Right forelimb (tissue), 1 donor: ENCODE measurements around the gene MRPL38.
"Not testable (repeated sequence)": the region's sequence is repeated elsewhere in the genome, so short reads cannot be mapped to it uniquely, and the experiment has no call there.

Experiments used
- DNase-seq: peaks from one replicate; pipeline ENCODE4 v3.0.0-alpha.2; 2018

MRPL38 gene

DNA sequence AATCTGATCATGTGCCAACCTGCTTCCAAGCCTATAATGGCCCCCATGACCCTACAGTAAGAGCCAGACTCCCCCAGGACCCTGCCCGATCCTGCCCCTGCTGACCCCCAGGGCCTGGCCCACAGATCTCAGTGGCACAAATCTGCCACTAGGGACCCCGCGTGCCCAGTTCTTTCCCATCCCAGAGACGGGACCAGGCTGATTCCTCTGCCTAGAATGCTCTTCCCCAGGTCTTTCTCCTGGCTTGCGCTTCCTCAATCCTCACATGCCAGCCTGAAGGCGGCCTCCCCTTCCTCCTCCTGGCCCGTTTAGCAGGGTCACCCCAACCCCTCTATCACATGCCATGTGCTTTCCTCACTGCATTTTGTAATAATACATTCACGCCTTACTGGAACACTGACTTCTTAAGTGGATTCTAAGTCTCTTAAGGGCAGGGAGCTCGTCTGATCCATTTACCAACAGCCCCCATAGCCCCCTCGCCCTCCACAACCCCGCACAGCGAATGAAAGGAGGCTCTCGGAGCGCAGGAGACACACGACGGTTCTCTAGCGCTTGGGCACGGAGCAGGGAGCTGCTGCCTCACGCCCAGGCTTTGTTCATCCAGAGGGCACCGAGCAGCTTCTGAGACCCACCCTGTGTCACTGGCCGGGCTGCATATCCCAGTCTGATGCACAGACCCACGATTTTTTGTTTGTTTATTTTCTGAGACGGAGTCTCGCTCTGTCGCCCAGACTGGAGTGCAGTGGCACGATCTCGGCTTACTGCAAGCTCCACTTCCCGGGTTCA, 9.1 kb downstream of the MRPL38 start:
- DNase-seq, result no peak

DNA sequence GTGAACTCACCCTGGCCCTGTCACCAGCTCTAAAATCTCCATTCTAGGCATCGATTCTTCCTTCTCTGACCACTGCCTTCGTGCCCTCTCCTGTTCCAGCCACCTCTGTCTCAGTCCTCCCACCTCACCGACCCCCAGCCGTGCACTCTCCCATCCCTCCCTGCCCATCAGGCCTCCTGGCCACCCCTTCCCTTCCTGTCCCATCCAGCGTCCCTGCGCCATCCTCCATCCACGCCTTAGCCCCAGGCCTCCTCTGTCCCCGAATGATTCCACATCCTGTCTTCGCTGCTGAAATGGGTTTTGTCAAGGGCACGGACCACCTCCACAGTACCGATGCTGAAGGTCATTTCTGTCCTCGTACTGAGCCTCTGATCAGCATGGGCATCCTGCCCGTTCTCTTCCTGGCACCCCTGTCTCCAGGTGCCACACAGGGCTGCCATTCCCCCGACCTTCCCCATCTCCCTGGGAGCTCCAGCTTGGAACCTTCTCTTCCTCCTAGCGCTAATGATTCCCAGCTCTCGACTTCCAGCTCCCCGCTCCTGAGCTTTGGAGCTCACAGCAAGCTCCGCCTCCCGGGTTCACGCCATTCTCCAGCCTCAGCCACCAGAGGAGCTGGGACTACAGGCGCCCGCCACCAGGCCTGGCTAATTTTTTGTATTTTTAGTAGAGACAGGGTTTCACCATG, 10.5 kb downstream of the MRPL38 start:
- DNase-seq, result no peak

DNA sequence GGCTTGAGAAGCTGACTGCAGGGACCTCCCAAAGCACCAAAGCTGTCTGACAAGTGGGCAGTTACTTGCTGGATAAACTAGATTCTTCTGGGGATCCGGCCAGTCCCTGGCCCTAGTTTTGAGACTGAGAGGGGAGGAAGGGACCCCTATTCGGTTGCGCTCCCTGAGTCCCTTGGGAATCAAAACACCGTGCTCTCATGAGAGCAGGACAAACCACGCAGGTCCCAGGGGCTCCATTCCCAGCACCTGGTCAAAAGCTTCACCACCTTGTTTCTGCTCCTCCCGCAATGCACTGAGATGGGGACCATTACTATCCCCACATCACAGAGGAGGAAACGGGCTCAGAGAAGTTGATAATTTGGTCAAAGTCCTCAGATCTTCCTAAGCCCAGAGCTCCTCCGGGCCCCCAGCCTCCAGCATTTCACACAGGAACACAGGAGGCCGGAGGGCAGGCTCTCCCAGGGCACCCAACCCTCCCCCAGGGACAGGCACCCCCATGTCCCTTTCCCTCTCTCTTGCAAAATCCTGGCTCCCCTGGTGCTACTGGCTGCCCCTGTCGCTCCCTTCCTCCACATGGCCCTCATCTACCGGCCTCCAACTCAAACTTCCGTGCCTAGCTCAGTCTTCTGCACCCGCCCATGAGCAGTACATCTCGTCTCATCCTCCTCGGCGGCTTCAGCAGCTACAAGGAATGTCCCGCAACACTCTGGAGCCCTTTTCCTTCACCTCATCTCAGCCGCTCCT, 11.2 kb downstream of the MRPL38 start:
- no peak for DNase-seq

DNA sequence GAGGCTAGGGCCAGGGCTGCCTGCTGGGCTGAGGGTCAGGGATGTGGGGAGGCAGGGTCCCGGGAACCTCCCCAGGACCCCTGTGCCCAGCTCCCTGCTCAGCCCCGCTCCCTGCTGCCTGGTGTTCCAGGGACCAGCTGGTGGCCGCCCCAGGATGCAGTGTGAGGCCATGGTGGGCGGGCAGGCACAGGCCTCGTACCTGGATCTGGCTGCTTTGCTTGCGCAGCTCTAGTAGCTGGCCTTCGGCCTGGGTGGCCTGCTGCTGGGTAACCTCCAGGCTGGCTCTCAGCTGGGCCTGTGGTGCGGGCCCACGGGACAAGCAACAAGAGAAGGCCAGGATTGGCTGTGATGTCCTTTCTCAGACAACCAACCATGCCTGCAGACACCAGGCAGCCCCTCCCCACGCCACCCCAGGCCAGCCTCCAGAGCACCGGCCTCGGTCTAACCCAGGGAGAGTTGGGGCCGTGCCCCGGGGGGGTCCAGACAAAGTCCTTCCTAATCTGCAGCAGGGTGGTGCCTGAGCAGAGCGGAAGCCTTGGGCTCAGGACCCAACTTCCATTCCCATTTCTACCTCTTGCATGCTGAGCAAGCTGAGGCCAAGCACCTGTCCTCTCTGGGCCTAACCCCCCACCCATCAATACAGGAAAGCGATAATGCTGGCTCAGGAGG, 12.0 kb downstream of the MRPL38 start:
- no peak for DNase-seq

DNA sequence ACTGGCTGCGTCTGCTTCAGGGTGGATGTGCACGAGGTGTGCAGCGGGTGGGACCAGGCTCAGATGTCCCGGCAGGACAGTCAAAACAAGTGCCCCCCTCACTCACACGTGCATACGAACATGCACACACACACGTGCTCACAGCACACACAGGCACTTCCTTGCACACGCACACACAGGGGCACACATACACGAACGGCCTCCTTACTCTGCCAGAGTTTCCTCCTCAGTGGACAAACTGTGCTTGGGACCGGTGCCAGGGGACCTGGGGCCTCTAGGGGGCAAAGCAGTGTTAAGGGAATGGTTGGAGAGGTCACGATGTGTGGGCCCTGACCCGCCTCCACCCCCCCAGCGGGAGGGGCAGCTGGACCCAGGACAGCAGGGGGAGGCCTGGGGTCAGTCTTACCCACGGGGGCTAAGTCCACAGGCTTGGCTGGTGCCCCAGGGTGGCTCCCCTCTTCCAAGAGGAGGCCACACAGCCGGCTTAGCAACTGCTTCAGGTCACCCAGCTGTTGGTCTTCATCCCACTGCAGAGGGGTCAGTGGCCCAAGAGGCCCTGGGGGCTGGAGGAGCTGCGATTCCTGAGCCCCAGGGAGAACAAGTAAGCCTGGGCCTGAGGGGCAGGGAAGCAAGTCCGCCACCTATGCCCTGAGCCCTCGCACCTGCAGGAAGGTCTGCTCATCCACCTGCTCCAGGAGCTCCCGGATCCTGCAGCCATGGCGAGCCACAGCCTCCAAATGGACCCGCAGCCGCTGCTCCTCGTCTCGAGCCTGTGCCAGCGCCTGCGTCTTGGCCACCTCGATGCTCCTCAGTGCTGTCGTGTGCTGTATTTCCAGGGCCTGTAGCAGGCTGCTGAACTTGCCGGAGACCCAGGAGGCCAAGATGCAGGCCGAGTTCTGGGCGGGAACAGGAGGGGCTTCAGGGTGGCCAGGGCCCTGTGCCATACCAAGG, 12.8 kb downstream of the MRPL38 start:
- no peak for DNase-seq

DNA sequence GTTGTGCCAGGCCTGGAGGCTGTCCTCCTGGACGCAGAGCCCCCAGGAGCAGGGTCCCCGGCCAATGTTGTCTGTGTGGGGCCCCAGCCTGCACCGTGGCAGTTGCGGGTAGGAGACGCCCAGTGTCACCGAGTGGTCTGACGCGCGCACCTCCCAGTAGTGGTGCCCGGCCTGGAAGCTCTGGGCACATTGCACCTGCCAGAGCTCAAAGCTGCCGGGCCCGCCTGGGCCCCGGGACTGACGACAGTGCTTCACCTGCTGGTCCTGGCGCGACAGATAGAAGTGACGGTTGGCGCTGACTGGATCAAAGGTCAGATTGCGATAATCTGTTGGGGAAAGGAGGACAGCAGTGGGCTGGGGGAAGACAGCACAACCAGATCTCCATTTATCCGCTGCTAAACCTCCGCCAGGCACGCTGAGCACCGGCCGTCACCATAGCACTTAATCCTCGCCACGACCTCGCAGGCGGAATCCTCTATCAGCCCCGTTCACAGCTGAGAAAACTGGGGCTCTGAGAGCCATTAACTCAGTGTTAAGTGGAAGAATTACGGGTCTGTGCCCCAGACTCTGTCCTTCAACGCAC, 13.6 kb downstream of the MRPL38 start:
- no peak for DNase-seq

DNA sequence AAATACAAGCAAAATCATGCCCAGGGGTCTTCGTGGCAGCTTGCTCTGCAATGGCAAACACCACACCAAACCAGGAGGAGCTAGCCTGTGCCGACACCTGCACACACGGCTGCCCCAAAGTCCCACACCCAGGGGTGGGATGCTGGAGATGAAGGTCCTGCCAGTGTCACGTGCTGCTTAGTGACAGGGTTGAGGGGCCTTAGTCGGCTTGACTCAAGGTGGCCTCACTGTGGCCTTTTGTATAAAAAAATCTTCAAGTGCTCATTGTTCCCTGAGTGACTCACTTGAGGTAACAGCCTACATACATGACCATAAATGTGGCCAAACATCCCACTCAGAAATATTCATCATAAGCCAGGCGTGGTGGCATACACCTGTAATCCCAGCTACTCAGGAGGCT, 15.2 kb downstream of the MRPL38 start:
- DNase-seq, result no peak

DNA sequence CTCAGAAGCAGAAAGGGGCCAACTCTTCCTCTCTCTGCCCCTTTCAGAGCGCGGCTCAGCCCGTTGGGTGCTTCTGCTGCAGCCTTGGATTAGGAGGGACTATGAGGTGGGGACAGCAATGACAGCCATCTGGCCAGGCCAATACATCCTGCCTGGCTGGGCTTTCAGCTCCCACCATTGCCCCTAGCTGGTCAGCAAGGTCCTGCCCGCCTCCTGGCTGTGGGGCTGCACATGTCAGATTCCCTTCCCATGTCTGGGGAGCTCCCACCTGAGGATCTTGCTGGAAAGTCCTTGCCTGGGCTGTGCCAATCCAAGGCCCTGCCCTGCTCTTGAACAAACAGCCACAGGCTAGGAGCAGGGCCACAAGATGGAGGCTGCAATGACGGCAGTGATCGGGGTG, 16.2 kb downstream of the MRPL38 start:
- no peak for DNase-seq

DNA sequence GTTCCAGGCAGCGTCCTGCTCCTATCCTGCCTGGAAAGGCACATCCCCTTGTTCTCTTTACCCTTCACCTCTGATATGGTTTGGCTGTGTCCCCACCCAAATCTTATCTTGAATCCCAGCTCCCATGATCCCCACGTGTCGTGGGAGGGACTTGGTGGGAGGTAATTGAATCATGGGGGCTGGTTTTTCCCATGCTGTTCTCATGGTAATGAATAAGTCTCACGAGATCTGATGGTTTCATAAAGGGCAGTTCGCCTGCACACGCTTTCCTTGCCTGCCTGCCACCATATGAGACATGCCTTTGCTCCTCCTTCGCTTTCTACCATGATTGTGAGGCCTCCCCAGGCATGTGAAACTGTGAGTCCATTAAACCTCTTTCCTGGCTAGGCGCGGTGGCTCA, 18.8 kb downstream of the MRPL38 start:
- DNase-seq, result not testable (repeated sequence)

DNA sequence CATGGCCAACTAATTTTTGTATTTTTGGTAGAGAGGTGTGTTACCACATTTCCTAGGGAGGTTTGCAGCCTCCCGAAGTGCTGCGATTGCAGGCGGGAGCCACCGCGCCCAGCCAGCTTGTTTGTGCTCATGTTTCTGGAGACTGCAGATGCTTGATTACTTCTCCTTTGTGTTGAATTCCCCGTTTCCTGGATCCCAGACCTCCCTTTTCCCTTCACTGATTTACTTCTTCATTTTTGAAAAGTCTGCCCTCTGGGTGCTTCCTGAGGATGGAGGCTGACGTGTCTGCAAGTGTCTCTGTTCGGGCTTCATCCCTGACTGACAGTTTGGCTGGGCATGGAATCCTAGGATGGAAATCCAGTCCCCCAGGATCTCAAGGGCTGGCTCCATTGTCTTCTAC, 19.3 kb downstream of the MRPL38 start:
- DNase-seq, result no peak

DNA sequence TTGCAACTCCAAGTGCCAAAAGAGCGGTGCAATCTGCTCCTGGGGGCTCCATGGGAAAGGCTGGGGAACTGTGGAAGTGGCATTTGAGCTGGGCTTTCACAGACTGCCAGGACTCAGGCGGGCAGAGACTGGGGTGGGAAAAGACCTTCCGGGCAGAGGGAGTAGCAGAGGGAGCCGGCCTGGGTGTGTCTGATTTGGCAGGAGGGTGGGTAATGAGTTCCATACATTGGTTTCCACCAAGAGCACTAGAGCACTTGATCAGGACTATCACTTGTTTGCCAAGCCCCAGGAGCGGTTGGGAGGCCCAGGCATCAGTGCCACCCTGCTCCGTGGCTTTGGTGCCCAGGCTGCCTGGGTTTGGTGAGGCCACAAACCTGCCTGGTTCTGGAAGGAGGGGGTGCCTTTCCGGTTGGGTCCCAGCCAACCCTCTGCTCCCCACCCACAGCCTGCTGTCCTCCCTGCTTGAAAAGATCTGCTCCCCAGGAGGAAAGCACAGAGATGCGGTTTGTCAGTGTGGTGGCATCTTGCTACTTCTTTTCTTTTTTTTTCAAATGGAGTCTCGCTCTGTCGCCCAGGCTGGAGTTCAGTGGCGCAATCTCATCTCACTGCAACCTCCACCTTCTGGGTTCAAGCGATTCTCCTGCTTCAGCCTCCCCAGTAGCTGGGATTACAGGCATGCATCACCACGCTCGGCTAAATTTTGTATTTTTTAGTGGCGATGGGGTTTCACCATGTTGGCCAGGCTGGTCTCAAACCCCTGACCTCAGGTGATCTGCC, 22.8 kb downstream of the MRPL38 start:
- no peak for DNase-seq

DNA sequence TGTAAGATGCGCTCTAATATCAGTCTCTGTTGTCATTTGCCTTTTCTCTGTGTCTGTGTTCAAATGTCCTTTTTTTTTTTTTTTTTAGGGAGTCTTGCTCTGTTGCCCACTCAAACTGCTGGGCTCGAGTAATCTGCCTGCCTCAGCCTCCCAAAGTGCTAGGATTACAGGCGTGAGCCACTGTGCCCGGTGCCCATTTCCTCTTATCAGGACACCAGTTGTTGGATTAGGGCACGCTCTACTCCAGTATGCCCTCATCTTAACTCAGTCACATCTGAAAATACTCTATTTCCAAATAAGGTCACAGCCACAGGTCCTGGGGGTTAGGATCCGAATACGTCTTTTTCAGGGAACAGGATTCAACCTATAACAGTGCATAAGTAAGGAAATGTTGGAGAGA, 24.4 kb downstream of the MRPL38 start:
- no peak for DNase-seq

DNA sequence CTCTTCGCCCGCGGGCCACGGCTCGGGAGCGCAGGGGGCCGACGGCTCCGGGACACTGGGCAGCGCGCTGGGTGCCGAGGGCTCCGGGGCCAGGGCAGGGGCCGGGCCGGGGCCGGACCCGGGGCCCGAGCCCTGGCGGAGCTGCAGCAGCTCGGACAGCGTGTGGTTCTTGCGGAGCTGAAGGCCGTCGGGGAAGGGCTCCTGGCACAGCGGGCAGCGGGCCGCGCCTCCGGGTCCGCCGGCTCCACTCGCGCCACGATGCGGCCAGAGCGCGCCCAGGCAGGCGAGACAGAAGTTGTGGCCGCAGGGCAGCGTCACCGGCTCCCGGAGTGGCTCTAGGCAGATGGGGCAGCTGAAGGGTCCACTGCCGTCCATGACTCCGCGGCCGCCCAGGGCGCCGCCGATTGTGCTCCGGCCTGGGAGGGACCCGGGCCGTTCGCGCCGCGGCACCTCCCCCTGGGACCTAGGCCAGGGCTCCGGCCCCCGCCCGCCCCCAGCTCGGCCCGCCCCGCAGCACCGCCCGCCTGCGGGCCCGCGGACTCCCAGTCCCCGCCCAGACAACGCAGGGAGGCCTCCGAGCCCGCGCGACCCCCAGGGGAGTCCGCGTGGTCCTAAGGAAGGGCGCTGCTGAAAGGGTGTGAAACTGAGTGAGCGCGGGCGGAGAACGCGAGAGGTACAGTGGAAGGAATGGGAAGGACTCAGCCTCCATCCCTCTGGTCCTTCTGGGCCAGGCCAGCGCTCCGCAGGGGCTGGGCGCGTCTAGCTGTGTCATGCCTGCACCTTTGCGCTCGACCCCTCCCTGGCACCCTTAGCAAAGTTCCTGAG, 26.3 kb downstream of the MRPL38 start, which contains the start of gene TRIM47:
TSS of gene TRIM47 (minus strand) at position 408 of the 825 bp plus-strand sequence. CDS start at position 375, 33 bp downstream.
- peak; percentile 86 for DNase-seq

DNA sequence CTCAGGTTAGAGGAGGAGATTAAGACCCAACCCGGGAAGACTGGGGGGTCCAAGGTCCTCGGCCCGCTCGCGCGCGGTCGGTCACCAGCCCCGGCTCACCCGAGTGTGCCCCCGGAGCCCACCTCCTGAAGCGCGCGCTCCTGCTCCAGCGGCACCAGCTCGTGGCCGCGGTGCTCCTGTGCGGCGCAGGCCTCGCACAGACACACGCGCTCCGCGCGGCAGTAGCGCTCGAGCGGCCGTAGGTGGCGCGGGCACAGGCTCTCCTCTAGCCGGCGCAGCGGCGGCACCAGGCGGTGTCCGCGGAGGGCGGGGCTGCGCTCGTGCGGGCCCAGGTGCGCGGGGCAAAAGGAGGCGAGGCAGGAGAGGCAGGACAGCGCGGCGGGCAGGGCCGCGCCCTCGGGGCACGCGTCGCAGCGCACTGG, 26.9 kb downstream of the MRPL38 start:
- DNase-seq, result peak; percentile 77

DNA sequence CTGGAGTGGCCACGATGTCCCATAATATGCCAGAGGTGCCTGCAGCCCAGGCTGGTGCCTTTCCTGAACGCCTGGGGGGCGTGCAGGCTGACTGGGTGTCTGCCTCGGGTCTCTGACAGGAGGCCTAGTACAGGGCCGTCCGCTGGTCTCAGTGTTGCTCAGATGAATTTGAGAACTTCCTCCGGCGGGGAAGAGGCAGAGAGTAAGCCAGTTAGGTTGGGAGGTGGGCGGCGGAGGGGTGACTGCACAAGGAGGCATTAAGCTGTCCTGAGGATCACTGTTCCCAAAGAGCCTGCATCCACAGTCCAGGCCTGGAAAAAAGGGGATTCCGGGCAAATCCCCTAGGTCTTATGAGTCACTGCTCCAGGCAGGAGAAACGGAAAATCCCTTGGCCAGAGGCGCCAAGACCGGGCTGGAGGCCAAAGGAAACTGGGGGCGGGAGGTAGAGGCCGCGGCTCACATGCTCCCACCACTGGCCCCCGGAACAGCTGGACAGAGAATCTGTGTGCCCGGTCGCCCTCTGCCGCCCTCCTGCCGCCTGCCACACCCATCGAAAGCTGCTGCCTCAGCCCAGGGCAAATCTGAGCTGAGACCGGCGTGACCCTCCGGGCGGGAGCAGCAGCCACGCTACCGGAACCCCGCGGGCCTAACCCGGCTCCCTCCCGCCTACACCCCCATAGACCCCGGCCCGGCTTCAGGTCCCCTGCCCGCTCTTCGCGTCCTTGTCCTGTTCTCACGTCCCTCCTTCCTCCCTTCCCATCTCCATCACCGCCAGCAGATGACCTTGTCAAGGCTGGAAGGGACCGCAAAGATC, 27.5 kb downstream of the MRPL38 start:
- peak; percentile 99 for DNase-seq

DNA sequence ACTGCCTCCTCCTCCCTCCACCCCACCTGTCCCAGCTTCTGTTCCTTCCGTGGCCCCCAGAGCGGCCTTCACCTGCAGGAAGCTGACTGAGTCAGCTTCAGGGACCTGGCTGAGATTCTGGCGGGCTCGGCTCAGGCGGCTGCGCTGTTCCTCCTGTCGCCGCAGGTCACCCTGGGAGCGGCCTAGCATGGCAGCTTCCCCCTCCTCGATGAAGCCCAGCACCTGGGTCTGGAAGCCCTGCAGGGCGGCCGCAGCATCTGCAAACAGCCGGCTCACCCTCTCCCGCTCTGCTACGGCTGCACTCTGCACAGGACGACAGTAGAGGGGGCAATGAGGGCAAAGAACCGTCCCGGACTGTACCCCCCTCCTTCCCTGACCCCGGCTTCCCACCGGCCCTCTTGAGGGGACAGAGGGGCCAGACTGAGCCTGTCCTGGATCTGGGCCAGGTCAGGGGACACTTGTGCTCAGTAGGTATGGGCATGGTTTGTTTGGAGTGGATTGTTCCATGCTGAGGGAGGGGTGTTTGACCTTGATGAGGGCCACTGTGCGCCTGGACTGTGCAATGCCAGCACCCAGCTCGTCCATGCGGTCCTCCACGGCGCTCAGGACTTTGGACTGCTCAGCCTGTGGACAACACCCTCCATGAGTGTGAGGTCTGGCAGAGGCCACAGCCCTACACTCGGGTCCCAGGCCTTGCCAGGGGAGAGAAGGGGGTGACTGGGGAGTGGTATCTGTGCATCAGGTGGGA, 28.3 kb downstream of the MRPL38 start:
- DNase-seq, result no peak

DNA sequence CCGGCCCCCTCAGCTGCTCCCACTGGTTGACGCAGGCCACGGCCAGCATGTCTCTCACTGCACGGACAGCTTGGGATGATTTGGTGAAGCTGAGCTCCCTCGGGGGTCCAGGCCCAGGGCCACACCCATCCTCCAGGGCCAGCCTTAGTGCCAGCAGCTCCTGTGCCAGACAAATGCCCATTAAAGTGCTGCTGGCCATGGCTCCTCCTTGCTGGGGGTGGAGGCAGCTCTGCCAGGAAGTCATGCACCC, 28.8 kb downstream of the MRPL38 start:
- no peak for DNase-seq

DNA sequence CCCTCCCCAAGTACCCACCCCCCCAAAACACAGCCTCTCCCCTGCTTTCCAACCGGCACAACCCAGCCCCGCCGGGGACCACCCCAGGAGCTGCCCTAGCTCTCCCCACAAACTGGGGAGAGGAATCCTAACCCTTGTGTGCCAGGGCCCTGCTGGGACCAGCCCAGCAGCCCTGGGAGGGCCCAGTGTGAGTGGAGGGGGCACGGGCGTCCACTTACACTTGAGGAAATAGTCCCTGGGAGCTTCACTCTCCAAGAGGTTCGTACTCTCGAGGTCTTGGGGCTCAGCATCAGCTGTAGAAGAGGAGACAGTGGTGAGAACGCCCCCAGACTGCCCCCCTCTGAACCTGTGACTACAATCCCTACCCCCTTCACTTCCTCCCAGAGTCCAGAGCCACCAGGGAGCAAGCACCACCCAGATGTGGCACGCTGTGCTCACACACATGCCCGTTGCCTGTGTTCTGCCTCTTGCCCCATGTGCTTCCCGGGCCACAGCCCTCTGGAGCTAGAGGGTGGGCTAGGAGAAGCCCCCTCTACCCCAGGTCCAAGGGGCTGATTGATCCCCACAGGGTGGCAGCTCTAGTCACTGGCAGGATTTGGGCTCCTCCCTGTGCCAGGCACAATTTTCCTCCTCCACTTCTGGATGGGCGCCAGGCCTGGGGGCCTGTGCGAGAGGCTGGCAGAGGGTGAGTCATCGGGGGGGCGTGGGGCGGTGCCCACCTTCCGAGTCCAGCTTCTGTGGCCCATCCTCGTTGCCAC, 29.3 kb downstream of the MRPL38 start:
- no peak for DNase-seq
